ENCODE results near the gene CAMTA1.

GRCh38 chr1:7754234-7754633, 969.0 kb downstream of the CAMTA1 start:
- no peak for TF ChIP-seq CTCF (IDR thresholded peaks at IDR 0.05; ENCODE audit: insufficient read depth, low read depth, low read length)
- no peak for TF ChIP-seq EZH2 (IDR thresholded peaks at IDR 0.05; ENCODE audit: insufficient read depth, low read length)

Measured in astrocyte (in vitro differentiated cells and primary cell).